Measurements from ENCODE around the gene SLC25A3. TPM values are rescaled to one million over a fixed set of nuclear protein-coding genes. Genes with fewer than 3 reads are reported as not detected.

SLC25A3 gene
- total and polyA plus RNA-seq, 9 of the 15 experiments (the other 6 are each of a cell fraction or from before 2014, with no cell fraction given): 264 to 766 (median 495) TPM

- TF ChIP-seq BCLAF1 (IDR thresholded peaks at IDR 0.05; ENCODE audit: borderline replicate concordance in 1 of 2, control insufficient read depth in 1 of 2, low read depth in 2 of 2, low read length in 1 of 2) (no peak), E2F6 (IDR thresholded peaks at IDR 0.05; ENCODE audit: borderline replicate concordance in 1 of 2, extremely low read depth in 1 of 2, insufficient read depth in 1 of 2, insufficient read length in 1 of 2, low read depth in 1 of 2, low read length in 1 of 2, poor library complexity in 1 of 2, severe bottlenecking in 1 of 2) (peak in 1 of 2 experiments; percentile 45), SAP30 (IDR thresholded peaks at IDR 0.05; ENCODE audit: borderline replicate concordance, insufficient read depth, low read depth, low read length, poor library complexity, severe bottlenecking) (peak; percentile 76), KLF10 (CRISPR knock-in tag; IDR thresholded peaks at IDR 0.05) (no peak), HBP1 (CRISPR knock-in tag; IDR thresholded peaks at IDR 0.05) (0 out of 2 replicates have a peak, but pooled peaks have one; percentile 34), GATAD2A (IDR thresholded peaks at IDR 0.05) (no peak), PHF20 (IDR thresholded peaks at IDR 0.05; ENCODE audit: partially characterized antibody) (no peak), HMGN3 (IDR thresholded peaks at IDR 0.05; ENCODE audit: borderline replicate concordance, extremely low read depth, insufficient read length, low read depth, low read length) (peak; percentile 21), ZFP30 (CRISPR knock-in tag; IDR thresholded peaks at IDR 0.05; ENCODE audit: borderline replicate concordance) (no peak), ZNF511 (CRISPR knock-in tag; IDR thresholded peaks at IDR 0.05) (no peak), MED1 (CRISPR knock-in tag; IDR thresholded peaks at IDR 0.05; ENCODE audit: borderline replicate concordance) (no peak), ZNF165 (CRISPR knock-in tag; IDR thresholded peaks at IDR 0.05; ENCODE audit: borderline replicate concordance) (no peak), CREM (IDR thresholded peaks at IDR 0.05; ENCODE audit: low read depth) (peak; percentile 69), THRAP3 (IDR thresholded peaks at IDR 0.05; ENCODE audit: borderline replicate concordance) (no peak), TCF15 (CRISPR knock-in tag; IDR thresholded peaks at IDR 0.05) (no peak), ZNF12 (CRISPR knock-in tag; IDR thresholded peaks at IDR 0.05) (no peak)
Measured at GRCh38 chr12:98644712-98645571, 51.5 kb downstream of the SLC25A3 start, which contains the start of the genes APAF1 and IKBIP (continued).

Measured in K562 (cell line).